H1 (cell line): ENCODE data around the gene RFT1. TPM values are rescaled to one million over a fixed set of nuclear protein-coding genes. Genes with fewer than 3 reads are reported as not detected.

Source experiments
- CTCF ChIA-PET: fragments of 300-600 bp; sonication (Branson Sonifier 250); formaldehyde crosslinking; loops from one replicate; lab custom pipeline; 2021; ENCODE audit not compliant: partially characterized antibody; lab: Charles Lee
- POLR2A ChIA-PET: fragments of 300-600 bp; sonication (Branson Sonifier 250); formaldehyde crosslinking; loops from one replicate; lab custom pipeline; 2021; ENCODE audit warnings: inconsistent platforms; ENCODE audit not compliant: partially characterized antibody; lab: Charles Lee
- DNase-seq, 2 experiments: peaks; one replicate each; pipeline versions ENCODE4 v3.0.0 to v3.0.0-alpha.2; 2010 to 2022; ENCODE audit warnings: low spot score in 2 of 2, low read depth in 1 of 2, mixed read lengths in 1 of 2
- FAIRE-seq: peaks from 2 replicates; lab custom pipeline; 2011; peaks lifted over from hg19 to GRCh38; lab: Jason Lieb, UNC
- H2AFZ ChIP-seq: 2 replicates; pipeline ENCODE4 v1.8.1; 2012; ENCODE audit warnings: low read length, inconsistent platforms
- H2AK5ac ChIP-seq: 2 replicates; pipeline ENCODE4 v1.6.1; 2013; ENCODE audit warnings: low read depth, low read length
- H2BK120ac ChIP-seq: replicated peaks from 2 replicates; pipeline ENCODE3; 2013; ENCODE audit warnings: low read depth, low read length, inconsistent platforms
- H2BK12ac ChIP-seq: 2 replicates; pipeline ENCODE4 v1.6.1; 2013; ENCODE audit warnings: low read depth, low read length
- H2BK15ac ChIP-seq: 2 replicates; pipeline ENCODE4 v1.6.1; 2013; ENCODE audit warnings: low read length
- H2BK20ac ChIP-seq: 2 replicates; pipeline ENCODE4 v1.6.1; 2013; ENCODE audit warnings: low read length
- H2BK5ac ChIP-seq: 2 replicates; pipeline ENCODE4 v1.6.1; 2013; ENCODE audit warnings: low read depth, low read length
- H3K14ac ChIP-seq: 2 replicates; pipeline ENCODE4 v1.6.1; 2013; ENCODE audit warnings: inconsistent platforms; ENCODE audit not compliant: insufficient read length
- H3K18ac ChIP-seq: 2 replicates; pipeline ENCODE4 v1.6.1; 2013; ENCODE audit warnings: low read length; ENCODE audit errors: extremely low read depth
- H3K23ac ChIP-seq: 2 replicates; pipeline ENCODE4 v1.6.1; 2013; ENCODE audit warnings: inconsistent platforms; ENCODE audit not compliant: insufficient read length
- H3K23me2 ChIP-seq: 2 replicates; pipeline ENCODE4 v1.6.1; 2013; ENCODE audit warnings: low read depth, low read length
- H3K27ac ChIP-seq: 2 replicates; pipeline ENCODE4 v1.6.1; 2011; ENCODE audit warnings: low read depth, low read length, inconsistent platforms
- H3K27me3 ChIP-seq, 4 experiments: replicated peaks in 1 of 4; 1 replicate in 1 of 4; 2 replicates in 3 of 4; pipeline versions ENCODE4 v1.6.1 to v1.8.1; 2011 to 2013; ENCODE audit warnings: low read length in 3 of 4, mild to moderate bottlenecking in 3 of 4, inconsistent platforms in 2 of 4, mixed read lengths in 2 of 4, moderate library complexity in 1 of 4; ENCODE audit not compliant: control insufficient read depth in 3 of 4, insufficient read depth in 3 of 4; ENCODE audit errors: extremely low read depth in 1 of 4
- H3K36me3 ChIP-seq, 4 experiments: 2 replicates each; pipeline versions ENCODE4 v1.6.1 to v1.8.1; 2011 to 2013; ENCODE audit warnings: mild to moderate bottlenecking in 4 of 4, low read length in 3 of 4, moderate library complexity in 2 of 4, control low read depth in 1 of 4, inconsistent platforms in 1 of 4; ENCODE audit not compliant: insufficient read depth in 4 of 4, control insufficient read depth in 2 of 4
- H3K4ac ChIP-seq: replicated peaks from 2 replicates; pipeline ENCODE3; 2013; ENCODE audit warnings: low read length, low read depth, mixed read lengths, inconsistent platforms; ENCODE audit not compliant: insufficient read length
- H3K4me1 ChIP-seq, 4 experiments: replicated peaks in 1 of 4; 1 replicate in 1 of 4; 2 replicates in 3 of 4; pipeline versions ENCODE4 v1.6.1 to v1.8.1; 2011 to 2013; ENCODE audit warnings: low read length in 3 of 4, inconsistent platforms in 2 of 4, mixed read lengths in 1 of 4; ENCODE audit not compliant: insufficient read depth in 4 of 4, control insufficient read depth in 3 of 4
- H3K4me2 ChIP-seq, 2 experiments: 2 replicates each; pipeline versions ENCODE4 v1.6.1 to v1.8.1; 2011 to 2013; ENCODE audit warnings: low read depth in 2 of 2, low read length in 2 of 2, control low read depth in 1 of 2, inconsistent platforms in 1 of 2, mild to moderate bottlenecking in 1 of 2; ENCODE audit not compliant: insufficient read depth in 1 of 2
- H3K4me3 ChIP-seq, 4 experiments: fragments of 200-600, 300-600 bp in 1 of 4; sonication (generic), shearing (Covaris generic), sonication (Bioruptor Twin) in 1 of 4; 2 replicates each; pipeline versions ENCODE4 v1.5.1 to v1.8.1; 2011 to 2016; ENCODE audit warnings: low read length in 4 of 4, low read depth in 3 of 4, control low read depth in 2 of 4, inconsistent platforms in 2 of 4, mild to moderate bottlenecking in 2 of 4, mixed read lengths in 1 of 4, moderate library complexity in 1 of 4; ENCODE audit not compliant: insufficient read depth in 2 of 4; ENCODE audit errors: extremely low read depth in 1 of 4
- H3K56ac ChIP-seq: replicated peaks from 2 replicates; pipeline ENCODE3; 2013; ENCODE audit warnings: low read depth, mild to moderate bottlenecking, mixed read lengths, low read length, inconsistent platforms; ENCODE audit not compliant: insufficient read length
- H3K79me1 ChIP-seq: 2 replicates; pipeline ENCODE4 v1.6.1; 2013; ENCODE audit warnings: low read depth, low read length, control low read depth
- H3K79me2 ChIP-seq, 2 experiments: 2 replicates each; pipeline versions ENCODE4 v1.6.1 to v1.8.1; 2012 to 2013; ENCODE audit warnings: low read length in 2 of 2, mild to moderate bottlenecking in 2 of 2, inconsistent platforms in 1 of 2; ENCODE audit not compliant: insufficient read depth in 2 of 2, control insufficient read depth in 1 of 2
- H3K9ac ChIP-seq, 4 experiments: replicated peaks in 1 of 4; 1 replicate in 1 of 4; 2 replicates in 3 of 4; pipeline versions ENCODE4 v1.6.1 to v1.8.1; 2011 to 2013; ENCODE audit warnings: low read depth in 3 of 4, low read length in 3 of 4, control low read depth in 2 of 4, mild to moderate bottlenecking in 2 of 4, moderate library complexity in 2 of 4, inconsistent platforms in 1 of 4; ENCODE audit errors: extremely low read depth in 1 of 4
- H3K9me3 ChIP-seq, 2 experiments: 2 replicates each; pipeline versions ENCODE4 v1.6.1 to v1.8.1; 2012 to 2013; ENCODE audit warnings: mild to moderate bottlenecking in 2 of 2, moderate library complexity in 2 of 2, control low read depth in 1 of 2, inconsistent platforms in 1 of 2, low read depth in 1 of 2, low read length in 1 of 2, mixed read lengths in 1 of 2; ENCODE audit not compliant: insufficient read depth in 2 of 2
- H4K20me1 ChIP-seq, 2 experiments: replicated peaks in 1 of 2; 2 replicates each; pipeline versions ENCODE3 to v1.8.1; 2011 to 2013; ENCODE audit warnings: inconsistent platforms in 2 of 2, low read length in 2 of 2, mild to moderate bottlenecking in 1 of 2; ENCODE audit not compliant: insufficient read depth in 2 of 2, control insufficient read depth in 1 of 2
- H4K5ac ChIP-seq: 2 replicates; pipeline ENCODE4 v1.6.1; 2013; ENCODE audit warnings: low read length, low read depth, mixed read lengths, inconsistent platforms; ENCODE audit not compliant: insufficient read length
- H4K8ac ChIP-seq: 2 replicates; pipeline ENCODE4 v1.8.0; 2013; ENCODE audit warnings: mild to moderate bottlenecking, moderate library complexity, low read length, inconsistent platforms; ENCODE audit not compliant: insufficient read depth; ENCODE audit errors: extremely low read depth
- H4K91ac ChIP-seq: replicated peaks from 2 replicates; pipeline ENCODE3; 2013; ENCODE audit warnings: low read length, mixed read lengths, inconsistent platforms; ENCODE audit not compliant: insufficient read length
- HDAC6 ChIP-seq: IDR thresholded peaks from one replicate; pipeline ENCODE4 v1.7.1; 2012; ENCODE audit warnings: low read depth, mild to moderate bottlenecking, inconsistent platforms, low read length, moderate library complexity
- WGBS, 2 experiments: shearing (Covaris generic) in 1 of 2; methylation state at CpG; one replicate each; pipeline versions ENCODE4 v1.1.6 to v1.1.7; 2013 to 2015; ENCODE audit warnings: low lambda C conversion rate in 2 of 2, mixed read lengths in 2 of 2, inconsistent platforms in 1 of 2, low coverage in 1 of 2, missing lambda C conversion rate in 1 of 2; ENCODE audit not compliant: insufficient replicate concordance in 2 of 2, insufficient coverage in 1 of 2, insufficient read length in 1 of 2; ENCODE audit errors: extremely low coverage in 1 of 2, missing lambda C conversion rate in 1 of 2; 5-methylcytosine and 5-hydroxymethylcytosine counted together
- polyA plus RNA-seq, 7 experiments: library from polyadenylated mRNA; depleted of rRNA in 3 of 7; stranded (reverse) in 5 of 7; unstranded in 2 of 7; fragments of >200 nt in 5 of 7; fragments of 200-250 nt in 2 of 7; gene quantifications; 1 replicate in 5 of 7; 2 replicates in 1 of 7; 4 replicates in 1 of 7; pipeline versions ENCODE4 v1.2.1 to v1.2.3, GENCODE V29; 2011 to 2013; ENCODE audit warnings: missing spikeins in 2 of 7, mixed read lengths in 2 of 7
- total RNA-seq: library from RNA; stranded (reverse); fragmentation: NEBNext Ultra II Directional; extraction: Animal tissue kit (Norgen Biotek cat#: 25700); gene quantifications from 2 replicates; pipeline ENCODE4 v1.2.1, GENCODE V29; 2021

RFT1 gene
- total and polyA plus RNA-seq, 2 of the 8 experiments (the other 6 are each of a cell fraction or from before 2014, with no cell fraction given): 27.7 to 42.4 TPM

- 94% methylated on average over 3 of the region's 3 CpGs; no CpG with 5 or more reads in 1 of the 2 experiments for WGBS, 2 experiments
- Histone ChIP-seq H3K4me2 (no peak overlapping the region), H3K23ac (no peak overlapping the region), H3K18ac (no peak overlapping the region), H2BK20ac (no peak overlapping the region), H3K4ac (no peak overlapping the region), H2AFZ (no peak overlapping the region), H2BK12ac (no peak overlapping the region), H3K9ac (no peak overlapping the region), H3K56ac (no peak overlapping the region), H3K23me2 (peaks cover 3% of the 10 kb centered on the region), H4K8ac (no peak overlapping the region), H3K27me3 (peaks cover 0 to 10% (median 2%) of the 10 kb centered on the region in 4 experiments; a peak in 2 of 7 replicates), H2BK5ac (no peak overlapping the region), H4K20me1 (no peaks in the 10 kb centered on the region), H4K5ac (no peak overlapping the region), H3K79me2 (no peaks in the 10 kb centered on the region), H3K4me1 (peaks cover 0 to 11% (median 8%) of the 10 kb centered on the region in 4 experiments; a peak in 6 of 7 replicates), H2BK120ac (no peak overlapping the region), H3K79me1 (no peaks in the 10 kb centered on the region), H2AK5ac (no peak overlapping the region), H3K27ac (no peak overlapping the region), H4K91ac (no peak overlapping the region), H3K14ac (no peak overlapping the region), H3K36me3 (no peaks in the 10 kb centered on the region), H3K9me3 (no peaks in the 10 kb centered on the region), H2BK15ac (0 out of 2 replicates have a peak overlapping the region, but pooled peaks have one; percentile 32), H3K4me3 (no peak overlapping the region)
- CTCF ChIA-PET: interaction anchor here (0.7 to 4.5 kb wide), 6 partner anchors 11 to 613 kb away, joined by 3 to 21 read pairs (median 3); no protein-coding TSS in a partner anchor
- POLR2A ChIA-PET: no interaction called here
- DNase-seq (no peak), FAIRE-seq (no peak)
- TF ChIP-seq HDAC6: no peak
These were observed 23.1 kb upstream of the RFT1 start for GRCh38 chr3:53153264-53153823.
